ENCODE measurements around the gene TMIGD3. TPM values are rescaled to one million over a fixed set of nuclear protein-coding genes. Genes with fewer than 3 reads are reported as not detected.

TMIGD3 gene
- total and polyA plus RNA-seq, 2 of the 4 experiments (the other 2 are of a cell fraction): under 0.01 to 0.12 TPM

GRCh38 chr1:111469539-111469938 lies 33.9 kb downstream of the TMIGD3 start:
- no peak overlapping the region for H3K23ac ChIP-seq (ENCODE audit: low read depth, low read length)
- BruUV-seq (replicated peaks): no TSS peak
- no peak overlapping the region for H3K4me3 ChIP-seq (ENCODE audit: insufficient read depth, low read depth, low read length)
- ChIA-PET POLR2A (ENCODE audit: unreplicated experiment) (interaction anchor here (0.6 kb wide), 1 partner anchor 497 kb away, joined by 5 read pairs; no protein-coding TSS in a partner anchor), CTCF (interaction anchor here (0.6 kb wide), 2 partner anchors 97 to 336 kb away, joined by 3 to 4 read pairs; no protein-coding TSS in a partner anchor)
- no peak overlapping the region for H2AK5ac ChIP-seq (ENCODE audit: low read depth, low read length)
- no peaks in the 10 kb centered on the region for H3K79me1 ChIP-seq (ENCODE audit: low read depth in 1 of 2, low read length in 2 of 2)
- peaks cover 11% of the 10 kb centered on the region for H3K36me3 ChIP-seq (ENCODE audit: control insufficient read depth, insufficient read depth, low read length)
- no peak overlapping the region for H3K27ac ChIP-seq (ENCODE audit: insufficient read depth, low read length)
- H3K4ac ChIP-seq (ENCODE audit: low read depth, low read length): no peak overlapping the region
- no peak overlapping the region for H3K4me2 ChIP-seq (ENCODE audit: low read depth, low read length)
- intact Hi-C loops (cut with micrococcal nuclease) (no loop called here), in situ Hi-C loops (cut with MboI; ENCODE audit: low sequenced_read_pairs) (no loop called here), dilution Hi-C loops (cut with HindIII; ENCODE audit: low sequenced_read_pairs, unreplicated experiment) (loop anchor here (25.0 kb wide), 1 partner anchor 293 kb away; the partner anchor contains the start of gene DDX20)
- H3K9me3 ChIP-seq (ENCODE audit: control insufficient read depth, insufficient read depth, low read length): no peaks in the 10 kb centered on the region
- no peaks in the 10 kb centered on the region for H4K20me1 ChIP-seq (ENCODE audit: insufficient read depth, low read length)
- H2BK5ac ChIP-seq (ENCODE audit: low read depth, low read length, poor library complexity, severe bottlenecking): no peak overlapping the region
- H2AFZ ChIP-seq (replicated peaks; ENCODE audit: low read length, poor library complexity): no peak overlapping the region
- no peak overlapping the region for H3K56ac ChIP-seq (ENCODE audit: extremely low read depth, insufficient read depth, low read length)
- H4K91ac ChIP-seq (ENCODE audit: insufficient read depth, low read depth, low read length): no peak overlapping the region
- no peak overlapping the region for H2BK15ac ChIP-seq (ENCODE audit: low read depth, low read length)
- H4K8ac ChIP-seq (ENCODE audit: low read depth in 2 of 2, low read length in 2 of 2): no peak overlapping the region
- TF ChIP-seq MAFK (IDR thresholded peaks at IDR 0.05; ENCODE audit: low read depth, low read length) (no peak), RFX5 (IDR thresholded peaks at IDR 0.05; ENCODE audit: low read depth, low read length) (no peak), NFE2L2 (IDR thresholded peaks at IDR 0.05; ENCODE audit: low read depth, low read length) (no peak), RAD21 (IDR thresholded peaks at IDR 0.05; ENCODE audit: low read length) (no peak), CHD1 (IDR thresholded peaks at IDR 0.05; ENCODE audit: low read depth, low read length) (no peak), USF2 (IDR thresholded peaks at IDR 0.05; ENCODE audit: low read depth, low read length) (no peak), POLR2A (IDR thresholded peaks at IDR 0.05; ENCODE audit: low read depth, low read length) (no peak), BHLHE40 (IDR thresholded peaks at IDR 0.05; ENCODE audit: low read depth, low read length) (no peak), MAZ (IDR thresholded peaks at IDR 0.05; ENCODE audit: borderline replicate concordance, low read depth, low read length) (no peak), MXI1 (IDR thresholded peaks at IDR 0.05; ENCODE audit: borderline replicate concordance, low read depth, low read length) (no peak), SMC3 (IDR thresholded peaks at IDR 0.05; ENCODE audit: low read depth, low read length) (no peak), FOS (IDR thresholded peaks at IDR 0.05; ENCODE audit: low read depth, low read length) (no peak), RCOR1 (IDR thresholded peaks at IDR 0.05; ENCODE audit: insufficient replicate concordance, low read length) (no peak), CEBPB (IDR thresholded peaks at IDR 0.05; ENCODE audit: low read depth, low read length) (no peak), ELK1 (IDR thresholded peaks at IDR 0.05; ENCODE audit: borderline replicate concordance, low read depth, low read length) (no peak), CTCF (conservative IDR thresholded peaks at IDR 0.05; ENCODE audit: low read depth, low read length) (no peak)
- no peaks in the 10 kb centered on the region for H3K4me1 ChIP-seq (ENCODE audit: control insufficient read depth, insufficient read depth, low read length)
- H2BK120ac ChIP-seq (ENCODE audit: low read depth, low read length): no peak overlapping the region
- H4K5ac ChIP-seq (ENCODE audit: low read depth, low read length): no peak overlapping the region
- H3K14ac ChIP-seq (replicated peaks; ENCODE audit: low read depth, low read length): no peak overlapping the region
- no peak overlapping the region for H2AK9ac ChIP-seq (replicated peaks; ENCODE audit: low read depth, low read length, poor library complexity)
- H3K18ac ChIP-seq (ENCODE audit: low read depth, low read length): no peak overlapping the region
- no peaks in the 10 kb centered on the region for H3K27me3 ChIP-seq (ENCODE audit: control insufficient read depth, insufficient read depth, low read length)
- ATAC-seq (ENCODE audit: low read depth): no peak
- H3K9ac ChIP-seq (ENCODE audit: low read depth, low read length): no peak overlapping the region
- no peaks in the 10 kb centered on the region for H3K9me1 ChIP-seq (ENCODE audit: insufficient read depth, low read length)
- H2BK20ac ChIP-seq (ENCODE audit: low read depth, low read length): no peak overlapping the region
- no peak for DNase-seq
